ENCODE data around the gene VIPR2.
"Not testable (repeated sequence)": the region's sequence is repeated elsewhere in the genome, so short reads cannot be mapped to it uniquely, and the experiment has no call there.

VIPR2 gene

DNA sequence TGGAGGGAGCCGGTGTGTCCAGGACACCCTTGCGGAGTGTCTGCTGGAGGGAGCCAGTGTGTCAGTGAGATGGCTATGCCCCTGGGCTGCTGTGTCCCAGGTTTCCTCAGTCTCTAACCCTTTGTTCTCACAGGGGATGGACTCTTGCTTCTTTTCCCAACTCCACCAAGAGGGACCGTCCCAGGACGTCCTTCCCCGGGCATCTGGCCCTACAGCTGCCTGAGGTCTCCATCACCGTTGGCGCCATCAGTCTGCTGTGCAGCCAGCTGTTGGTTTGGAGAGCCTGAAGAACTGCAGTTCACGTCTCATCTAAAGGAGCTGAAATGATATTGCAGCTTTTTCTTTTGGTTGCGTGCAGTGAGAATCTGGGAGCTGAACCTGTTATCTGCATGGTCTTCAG lies 136.2 kb downstream of the VIPR2 start:
- no peak for DNase-seq (ENCODE audit: low spot score)

DNA sequence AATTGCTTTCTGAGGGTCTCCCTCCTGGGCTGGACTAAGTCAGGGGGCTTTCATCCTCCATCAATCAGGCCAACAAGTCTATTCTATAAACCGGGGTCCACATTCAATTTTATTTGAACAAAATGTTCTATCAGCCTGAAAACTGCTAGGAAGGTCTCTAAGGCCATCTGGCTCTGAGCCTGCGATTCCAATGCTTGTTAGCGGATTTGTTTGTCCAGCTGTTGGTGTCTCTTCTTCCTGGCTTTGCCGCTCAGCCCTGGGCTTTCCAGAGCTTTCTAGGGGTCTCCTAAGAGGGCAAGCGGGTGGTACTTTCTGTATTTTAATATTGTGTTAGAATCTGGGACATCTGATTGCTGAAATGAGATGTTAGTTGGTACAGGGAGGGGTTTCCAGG lies 136.7 kb downstream of the VIPR2 start:
- DNase-seq (ENCODE audit: low spot score): no peak

DNA sequence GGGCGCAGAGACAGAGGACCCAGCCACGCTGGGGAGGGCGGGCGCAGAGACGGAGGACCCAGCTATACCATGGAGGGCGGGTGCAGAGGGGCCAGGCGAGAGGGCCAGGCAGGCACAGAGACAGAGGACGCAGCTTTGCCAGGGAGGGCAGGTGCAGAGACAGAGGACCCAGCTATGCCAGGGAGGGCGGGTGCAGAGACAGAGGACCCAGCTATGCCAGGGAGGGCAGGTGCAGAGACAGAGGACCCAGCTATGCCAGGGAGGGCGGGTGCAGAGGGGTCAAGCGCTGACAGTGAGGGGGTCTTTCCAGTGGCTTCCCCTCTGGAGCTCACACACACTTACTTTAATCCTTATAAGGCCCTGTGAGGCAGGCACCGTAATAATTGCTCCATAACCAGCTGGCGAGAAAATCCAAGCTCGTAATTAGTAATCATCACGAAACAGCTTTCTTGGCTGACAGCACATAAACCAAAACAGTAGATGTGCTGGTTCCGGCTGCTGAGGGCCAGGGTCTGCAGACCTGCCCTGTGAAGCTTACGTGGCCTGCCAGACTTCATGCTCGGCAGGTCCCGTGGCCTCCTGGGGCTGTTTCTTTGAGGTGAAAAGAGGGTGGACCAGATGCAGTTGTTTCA lies 137.2 kb downstream of the VIPR2 start:
- no peak for DNase-seq (ENCODE audit: low spot score)

DNA sequence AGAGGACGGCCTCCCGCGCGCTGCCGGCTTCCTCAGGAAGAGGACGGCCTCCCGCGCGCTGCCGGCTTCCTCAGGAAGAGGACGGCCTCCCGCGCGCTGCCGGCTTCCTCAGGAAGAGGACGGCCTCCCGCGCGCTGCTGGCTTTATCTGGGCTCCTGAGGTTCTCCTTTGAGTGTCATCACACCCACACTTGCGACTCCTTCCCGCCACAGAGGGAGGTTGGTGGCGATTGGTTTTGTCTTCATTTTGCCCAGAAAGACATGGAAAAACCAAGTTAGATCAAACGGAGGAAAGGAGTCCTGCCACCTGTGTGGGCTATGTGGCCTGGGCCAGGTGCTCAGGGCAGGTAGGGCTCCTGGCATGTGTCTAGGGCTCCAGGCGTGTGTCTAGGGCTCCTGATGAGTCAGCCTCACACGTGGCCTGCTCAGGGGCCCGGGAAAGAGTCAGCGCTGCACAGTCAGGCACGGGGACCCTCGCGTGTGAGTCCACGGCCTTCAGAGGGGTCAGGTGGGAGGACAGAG lies 138.0 kb downstream of the VIPR2 start:
- no peak for DNase-seq (ENCODE audit: low spot score)

DNA sequence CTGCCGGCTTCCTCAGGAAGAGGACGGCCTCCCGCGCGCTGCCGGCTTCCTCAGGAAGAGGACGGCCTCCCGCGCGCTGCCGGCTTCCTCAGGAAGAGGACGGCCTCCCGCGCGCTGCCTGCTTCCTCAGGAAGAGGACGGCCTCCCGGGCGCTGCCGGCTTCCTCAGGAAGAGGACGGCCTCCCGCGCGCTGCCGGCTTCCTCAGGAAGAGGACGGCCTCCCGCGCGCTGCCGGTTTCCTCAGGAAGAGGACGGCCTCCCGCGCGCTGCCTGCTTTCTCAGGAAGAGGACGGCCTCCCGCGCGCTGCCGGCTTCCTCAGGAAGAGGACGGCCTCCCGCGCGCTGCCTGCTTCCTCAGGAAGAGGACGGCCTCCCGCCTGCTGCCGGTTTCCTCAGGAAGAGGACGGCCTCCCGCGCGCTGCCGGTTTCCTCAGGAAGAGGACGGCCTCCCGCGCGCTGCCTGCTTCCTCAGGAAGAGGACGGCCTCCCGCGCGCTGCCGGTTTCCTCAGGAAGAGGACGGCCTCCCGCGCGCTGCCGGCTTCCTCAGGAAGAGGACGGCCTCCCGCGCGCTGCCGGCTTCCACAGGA lies 138.6 kb downstream of the VIPR2 start:
- not testable (repeated sequence) for DNase-seq (ENCODE audit: low spot score)

DNA sequence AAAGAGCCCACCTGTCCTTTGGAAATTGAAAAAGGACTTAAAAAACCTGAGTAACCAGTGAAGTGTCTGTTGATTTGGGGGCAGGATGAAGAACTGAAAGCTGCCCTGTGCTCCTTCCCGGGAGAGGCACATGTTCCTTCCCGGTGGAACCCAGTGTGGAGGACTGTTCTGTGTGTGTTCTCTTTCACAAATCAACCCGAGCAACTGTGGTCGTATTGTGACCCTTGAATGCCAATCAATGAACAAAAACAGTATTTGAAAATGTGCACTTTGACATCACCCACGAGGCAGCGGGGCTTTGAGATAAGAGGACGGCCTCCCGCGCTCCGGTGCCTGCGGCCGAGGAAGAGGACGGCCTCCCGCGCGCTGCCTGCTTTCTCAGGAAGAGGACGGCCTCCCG lies 139.0 kb downstream of the VIPR2 start:
- DNase-seq (ENCODE audit: low spot score): no peak

DNA sequence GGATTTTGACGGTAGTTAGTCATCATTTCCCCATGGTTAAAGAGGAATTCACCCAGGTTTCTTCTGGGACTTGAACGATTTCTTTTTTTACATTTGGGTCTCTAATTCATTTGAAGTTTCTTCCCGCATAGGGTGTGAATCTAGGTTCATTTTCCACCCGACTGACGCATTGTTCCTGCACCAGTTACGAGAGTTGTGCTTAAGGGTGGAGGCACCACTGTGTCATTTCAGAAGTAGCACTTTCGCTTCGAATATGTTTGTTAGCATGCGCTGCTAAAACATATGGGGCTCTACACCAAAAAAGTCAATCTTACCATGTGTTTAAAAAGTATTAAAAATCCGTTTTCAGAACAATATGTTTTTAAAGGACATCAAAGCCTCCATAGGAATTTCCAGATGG lies 140.3 kb downstream of the VIPR2 start:
- DNase-seq (ENCODE audit: low spot score): no peak

DNA sequence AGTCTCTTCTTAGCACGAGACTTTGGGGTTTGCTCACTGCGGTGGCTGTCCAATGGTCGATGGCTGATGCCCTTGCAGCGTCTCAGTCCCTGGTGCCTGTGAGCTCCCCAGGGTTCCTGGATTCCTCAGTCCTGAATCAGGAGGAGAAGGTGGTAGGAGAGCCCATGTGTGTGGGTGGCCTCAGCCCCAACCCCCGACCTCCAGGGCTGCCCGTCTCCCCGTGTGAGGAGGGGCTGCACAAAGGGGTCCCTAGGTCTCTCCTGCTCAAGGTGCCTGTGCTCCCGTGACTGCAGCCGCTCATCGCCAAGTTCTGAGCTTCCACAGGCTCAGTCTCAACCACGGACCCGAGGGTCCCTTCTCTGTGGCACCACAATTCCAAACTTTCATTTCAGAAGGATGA lies 142.9 kb downstream of the VIPR2 start:
- no peak for DNase-seq (ENCODE audit: low spot score)

DNA sequence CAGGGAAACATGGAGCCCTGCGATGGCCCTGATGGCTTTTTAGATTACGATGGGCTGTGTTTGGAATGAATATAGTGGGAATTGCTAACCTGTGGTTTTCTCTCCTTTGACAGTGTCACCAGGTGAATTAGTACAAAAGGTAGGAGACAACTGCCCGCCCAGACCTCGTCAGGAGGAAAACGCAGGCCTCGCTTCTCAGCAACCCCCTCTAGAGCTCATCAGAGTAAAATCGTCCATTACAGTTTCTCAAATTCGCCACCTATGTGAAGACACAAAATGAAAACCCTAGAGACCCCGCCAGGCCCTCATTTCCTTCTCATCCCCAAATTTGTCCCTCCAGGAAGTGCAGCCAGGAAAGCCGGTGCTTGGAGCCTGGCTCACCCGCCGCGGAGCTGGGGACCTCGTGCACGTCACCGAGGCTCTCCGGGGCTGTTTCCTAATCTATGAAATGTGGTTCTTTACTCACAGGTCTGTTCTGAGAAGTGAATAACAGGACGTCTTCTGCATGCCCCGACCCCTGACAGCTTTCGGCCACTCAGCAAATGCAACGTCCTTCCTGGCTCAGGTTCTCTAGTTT lies 143.7 kb downstream of the VIPR2 start:
- DNase-seq (ENCODE audit: low spot score): no peak

DNA sequence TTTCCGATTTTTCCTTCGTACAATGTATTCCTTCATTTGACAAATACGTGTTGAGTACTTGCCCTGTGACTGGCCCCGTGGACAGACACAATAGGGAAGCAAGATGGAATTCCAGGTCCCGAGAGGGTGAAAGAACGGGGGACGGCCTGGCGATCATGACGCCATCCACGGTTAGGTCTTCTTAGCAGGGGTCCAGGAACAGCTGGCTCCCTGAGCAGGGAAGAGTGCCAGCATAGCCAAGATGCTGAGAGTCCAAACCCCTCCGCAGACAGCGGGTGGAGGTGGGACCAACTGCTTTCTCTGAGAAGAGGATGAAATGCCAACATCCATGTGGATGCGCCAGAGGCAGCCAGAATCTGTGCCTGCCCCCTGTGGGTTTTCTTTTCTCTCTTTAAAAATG lies 144.6 kb downstream of the VIPR2 start:
- DNase-seq (ENCODE audit: low spot score): no peak

DNA sequence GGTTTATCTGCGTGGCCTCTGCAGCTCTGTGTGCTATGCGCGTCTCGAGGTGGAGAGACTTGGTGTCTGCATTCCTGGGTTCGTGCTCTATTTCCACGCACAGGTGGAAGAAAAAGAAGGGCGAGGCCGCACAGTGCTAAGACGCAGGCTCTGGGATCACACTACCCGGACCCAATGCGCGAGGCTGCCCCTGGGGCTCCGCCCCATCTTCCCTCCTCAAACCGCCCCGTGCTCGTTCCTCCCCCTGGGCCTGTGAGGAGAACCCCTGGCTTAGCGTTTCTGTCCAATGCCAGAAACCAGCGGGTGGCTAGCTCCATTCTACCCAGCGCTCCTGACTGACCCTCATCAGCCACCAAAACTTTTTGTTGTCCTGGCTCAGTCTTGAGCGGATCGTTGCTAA lies 145.2 kb downstream of the VIPR2 start:
- no peak for DNase-seq (ENCODE audit: low spot score)

DNA sequence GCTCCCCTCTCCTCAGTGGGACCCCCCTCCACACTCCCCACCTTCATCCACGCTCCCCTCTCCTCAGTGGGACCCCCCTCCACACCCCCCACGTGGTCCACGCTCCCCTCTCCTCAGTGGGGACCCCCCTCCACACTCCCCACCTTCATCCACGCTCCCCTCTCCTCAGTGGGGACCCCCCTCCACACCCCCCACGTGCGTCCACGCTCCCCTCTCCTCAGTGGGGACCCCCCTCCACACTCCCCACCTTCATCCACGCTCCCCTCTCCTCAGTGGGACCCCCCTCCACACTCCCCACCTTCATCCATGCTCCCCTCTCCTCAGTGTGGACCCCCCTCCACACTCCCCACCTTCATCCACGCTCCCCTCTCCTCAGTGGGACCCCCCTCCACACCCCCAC lies 146.4 kb downstream of the VIPR2 start:
- DNase-seq (ENCODE audit: low spot score): not testable (repeated sequence)

DNA sequence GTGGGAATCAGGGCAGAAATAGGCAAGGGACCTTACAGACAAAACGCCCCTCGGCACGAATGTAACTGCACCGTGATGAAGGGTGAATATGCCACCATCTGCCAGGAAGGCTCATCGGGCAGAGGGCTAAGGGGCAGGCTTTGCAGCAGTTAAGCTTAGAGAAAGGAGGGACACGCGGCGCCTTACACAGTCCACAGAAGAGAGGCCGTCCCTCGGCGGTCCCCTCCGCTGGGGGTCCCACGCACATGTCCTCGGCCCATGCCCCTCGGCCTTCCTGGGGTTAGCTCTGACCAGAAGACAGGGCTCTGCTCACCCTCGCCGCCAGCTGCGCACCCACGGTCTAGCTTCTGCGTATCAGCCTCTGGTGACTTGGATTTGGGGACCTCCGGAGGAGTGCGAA lies 147.2 kb downstream of the VIPR2 start:
- DNase-seq (ENCODE audit: low spot score): no peak

DNA sequence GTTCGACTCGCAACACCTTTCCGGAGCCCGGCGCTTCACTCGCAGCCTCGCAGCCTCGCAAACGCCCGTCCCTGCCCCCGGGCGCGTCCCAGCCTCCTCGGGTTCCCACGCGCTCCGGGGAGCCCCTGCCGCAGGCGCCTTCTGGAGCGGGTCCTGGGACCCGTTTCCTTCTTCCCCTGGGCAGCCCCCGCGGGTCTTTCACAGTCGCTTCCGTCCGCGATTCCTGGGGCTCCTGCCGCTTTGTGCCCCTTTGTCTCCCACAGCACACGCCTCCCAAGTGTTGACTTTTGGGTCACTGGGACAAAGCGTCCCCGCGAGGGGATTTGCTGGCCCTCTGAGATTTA lies 147.6 kb downstream of the VIPR2 start:
- no peak for DNase-seq (ENCODE audit: low spot score)

DNA sequence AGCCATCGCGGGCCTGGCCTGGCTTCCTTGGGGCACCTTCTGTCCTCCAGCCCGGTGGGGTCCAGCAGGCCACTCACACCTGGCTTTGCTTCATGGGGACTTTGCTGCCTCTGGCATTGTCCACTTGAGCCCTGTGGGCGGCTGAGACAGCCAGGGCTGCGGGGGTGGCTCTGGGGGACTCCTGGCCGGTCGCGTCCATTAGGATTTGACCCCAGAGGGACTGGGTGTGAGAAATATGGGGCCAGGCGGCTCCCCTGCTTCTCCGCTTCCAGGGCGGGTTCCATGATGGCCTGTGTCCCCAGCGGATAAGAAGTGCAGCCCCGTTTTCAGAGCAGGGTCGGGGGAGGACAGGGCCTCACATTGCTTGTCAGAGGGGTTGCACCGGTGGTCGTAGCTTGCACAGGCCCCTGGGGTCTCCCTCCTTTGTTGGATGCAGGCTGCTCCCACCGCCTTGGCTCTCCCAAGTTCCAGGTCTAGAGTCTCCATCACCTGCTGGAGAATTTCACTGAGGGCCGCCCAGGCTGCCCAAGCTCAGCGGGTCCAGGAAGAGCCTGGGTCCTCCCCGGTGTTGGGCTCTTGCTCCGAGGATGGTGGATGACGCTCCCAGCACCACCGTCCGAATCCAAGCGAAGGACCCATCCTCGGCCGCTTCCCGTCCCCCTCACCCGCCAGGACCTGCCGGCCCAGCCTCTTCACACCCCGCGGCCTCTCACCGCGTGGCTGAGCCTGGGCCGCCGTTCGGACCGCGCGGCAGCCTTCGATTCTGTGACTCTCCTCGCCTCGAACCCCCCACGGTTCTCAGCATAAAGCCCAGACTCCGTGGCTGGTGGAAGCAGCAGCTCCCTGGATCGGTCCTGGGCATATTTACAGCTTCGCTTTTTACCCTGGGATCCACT lies 148.2 kb downstream of the VIPR2 start:
- no peak for DNase-seq (ENCODE audit: low spot score)

DNA sequence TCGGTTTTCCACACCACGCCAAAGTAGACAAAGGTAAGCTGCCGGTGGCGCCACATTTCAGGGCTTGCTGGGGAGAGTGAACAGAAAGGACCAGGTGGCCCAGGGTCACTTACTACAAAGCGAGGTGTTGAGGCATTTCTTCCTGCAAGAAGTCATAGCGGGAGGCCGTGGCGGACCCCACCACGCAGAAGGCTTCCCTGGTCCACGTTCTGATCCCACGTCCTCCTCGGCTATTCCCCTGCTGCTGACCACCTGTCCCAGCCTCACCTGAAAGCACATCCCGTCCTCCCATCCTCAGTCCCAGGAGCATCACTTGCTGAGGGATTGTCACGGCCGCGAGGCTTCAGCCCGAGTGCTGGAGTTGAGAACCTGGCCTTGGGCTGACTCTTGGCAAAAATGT lies 149.2 kb downstream of the VIPR2 start:
- DNase-seq (ENCODE audit: low spot score): no peak

DNA sequence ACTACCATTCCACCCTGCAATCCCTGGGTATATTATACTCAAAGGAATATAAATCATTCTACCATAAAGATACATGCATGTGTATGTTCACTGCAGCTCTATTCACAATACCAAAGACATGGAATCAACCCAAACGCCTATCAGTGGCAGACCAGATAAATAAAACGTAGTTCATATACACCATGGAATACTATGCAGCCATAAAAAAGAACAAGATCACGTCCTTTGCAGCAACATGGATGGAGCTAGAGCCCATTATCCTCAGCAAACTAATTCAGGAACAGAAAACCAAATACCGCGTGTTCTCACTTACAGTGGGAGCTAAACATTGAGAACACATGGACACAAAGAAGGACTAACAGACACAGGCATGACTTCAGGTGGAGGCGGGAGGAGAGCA lies 150.0 kb downstream of the VIPR2 start:
- DNase-seq (ENCODE audit: low spot score): no peak

DNA sequence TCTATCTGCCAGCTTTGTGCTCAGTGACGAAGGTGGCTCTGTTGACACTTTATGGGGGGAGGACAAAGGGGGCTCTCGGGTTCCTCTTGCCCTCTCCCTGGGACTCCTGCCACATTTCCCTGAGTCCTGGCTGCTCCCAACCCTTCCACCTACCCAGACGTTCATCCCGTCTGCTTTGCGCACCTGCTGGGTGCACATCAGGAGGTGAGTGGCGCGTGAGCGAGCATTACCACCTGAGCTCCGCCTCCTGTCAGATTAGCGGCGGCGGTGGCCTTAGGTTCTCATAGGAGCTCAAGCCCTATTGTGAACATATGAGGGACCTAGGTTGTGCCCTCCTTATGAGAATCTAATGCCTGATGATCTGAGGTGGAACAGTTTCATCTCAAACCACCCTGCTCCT lies 151.1 kb downstream of the VIPR2 start:
- no peak for DNase-seq (ENCODE audit: low spot score)

DNA sequence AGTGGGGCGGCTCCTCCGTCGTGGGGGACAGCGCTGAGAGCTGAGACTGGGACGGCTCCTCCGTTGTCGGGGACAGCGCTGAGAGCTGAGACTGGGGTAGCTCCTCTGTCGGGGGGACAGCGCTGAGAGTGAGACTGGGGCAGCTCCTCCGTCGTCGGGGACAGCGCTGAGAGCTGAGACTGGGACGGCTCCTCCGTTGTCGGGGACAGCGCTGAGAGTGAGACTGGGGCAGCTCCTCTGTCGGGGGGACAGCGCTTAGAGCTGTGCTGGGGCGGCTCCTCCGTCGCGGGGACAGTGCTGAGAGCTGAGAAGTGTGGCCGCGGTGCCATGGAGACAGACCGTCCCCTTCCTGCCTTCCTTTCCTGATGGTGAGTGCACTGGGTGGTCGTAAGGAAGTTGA lies 151.9 kb downstream of the VIPR2 start:
- no peak for DNase-seq (ENCODE audit: low spot score)

DNA sequence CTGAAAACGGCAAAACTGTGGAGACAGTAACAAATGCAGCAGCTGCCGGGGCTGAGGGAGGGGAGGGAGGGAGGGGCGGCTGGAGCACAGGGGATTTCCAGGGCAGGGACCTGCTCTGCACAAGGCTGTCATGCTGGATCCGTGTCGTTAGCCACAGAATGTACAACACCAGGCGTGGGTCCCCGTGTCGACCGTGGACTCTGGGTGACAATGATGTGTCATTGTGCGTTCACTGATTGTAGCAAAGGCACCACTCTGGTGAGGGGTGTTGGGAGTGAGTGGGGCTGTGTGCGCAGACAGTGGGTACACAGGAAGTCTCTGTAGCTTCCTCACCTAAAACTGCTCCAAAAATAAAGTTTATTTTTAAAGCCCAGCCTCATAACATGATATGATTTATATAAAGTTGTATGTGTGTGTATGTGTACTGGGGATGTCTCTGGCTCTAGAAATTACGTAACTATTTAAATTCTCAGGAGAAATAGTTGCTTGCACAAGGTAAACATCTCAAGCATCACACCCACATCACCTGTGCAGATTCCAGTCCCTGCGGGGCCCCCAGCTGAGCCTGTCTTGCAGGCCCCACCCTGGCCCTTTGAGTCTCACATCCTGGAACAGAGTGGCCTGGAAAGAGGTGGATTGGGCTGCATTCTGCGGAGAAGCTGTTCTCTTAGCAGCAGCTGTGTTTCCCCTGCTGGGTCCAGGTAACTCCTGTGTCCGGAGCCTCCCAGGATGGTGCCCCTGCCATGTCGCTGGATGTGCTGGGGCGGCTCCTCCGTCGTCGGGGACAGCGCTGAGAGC lies 152.6 kb downstream of the VIPR2 start:
- DNase-seq (ENCODE audit: low spot score): no peak

DNA sequence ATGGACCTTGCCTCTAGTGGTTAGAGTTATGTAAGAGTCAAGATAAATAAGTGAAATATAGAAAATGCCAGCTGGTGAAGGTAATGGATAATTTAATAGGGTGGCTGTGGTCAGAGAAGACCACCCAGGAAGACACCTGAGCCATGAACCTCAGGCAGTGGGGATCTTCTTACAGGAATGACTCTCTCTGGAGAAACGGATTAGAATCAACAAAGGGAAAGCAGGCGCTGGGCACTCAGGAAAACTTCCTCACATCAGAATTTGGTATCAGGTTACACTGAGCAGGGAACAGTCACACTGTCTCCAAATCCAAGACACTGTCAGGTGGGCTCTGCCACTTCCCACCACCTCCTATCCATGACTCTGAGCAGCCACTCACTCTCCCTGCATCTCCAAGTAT lies 155.7 kb downstream of the VIPR2 start:
- no peak for DNase-seq (ENCODE audit: low spot score)

DNA sequence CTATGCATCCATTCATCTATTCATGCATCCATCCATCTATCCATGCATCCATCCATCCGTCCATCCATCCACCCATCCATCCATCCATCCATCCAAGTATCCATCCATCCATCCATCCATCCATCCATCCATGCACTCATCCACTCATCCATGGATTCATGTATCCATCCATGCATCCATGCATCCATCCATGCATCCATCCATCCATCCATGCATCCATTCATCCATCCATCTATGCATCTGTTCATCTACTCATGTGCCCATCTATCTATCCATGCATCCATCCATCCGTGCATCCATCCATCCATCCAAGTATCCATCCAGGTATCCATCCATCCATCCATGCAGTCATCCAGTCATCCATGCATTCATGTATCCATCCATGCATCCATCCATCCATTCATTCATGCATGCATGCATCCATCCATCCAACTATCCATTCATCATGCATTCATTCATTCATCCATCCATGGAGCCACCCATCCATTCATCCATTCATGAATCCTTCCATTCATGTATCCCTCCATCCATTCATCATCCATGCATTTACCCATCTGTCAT lies 156.3 kb downstream of the VIPR2 start:
- no peak for DNase-seq (ENCODE audit: low spot score)

Measured in left forelimb (tissue), 1 donor.